ENCODE results near the gene RNFT2.

Gene RNFT2

GRCh38 chr12:116897476-116897875 lies 159.4 kb downstream of the RNFT2 start:
- no peak overlapping the region for H3K4me3 ChIP-seq (ENCODE audit: low read depth, low read length)

DNA sequence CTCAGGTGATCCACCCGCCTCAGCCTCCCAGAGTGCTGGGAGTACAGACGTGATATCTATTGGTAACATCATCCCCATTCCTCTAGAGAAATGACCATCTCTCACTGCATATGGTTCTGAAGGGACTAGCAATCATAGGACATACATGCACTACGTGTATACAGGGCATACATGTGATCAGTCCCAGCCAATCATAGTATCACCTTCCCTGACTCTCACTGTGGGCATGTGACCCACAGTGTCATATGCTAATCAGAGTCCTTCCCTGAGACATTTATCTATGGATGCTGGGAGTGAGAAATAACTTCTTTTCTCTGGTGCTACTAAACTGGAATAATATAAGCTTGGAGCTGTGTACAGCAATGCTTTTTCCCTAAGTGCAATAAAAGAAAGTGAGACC lies 160.6 kb downstream of the RNFT2 start:
- no peak overlapping the region for H3K4me3 ChIP-seq (ENCODE audit: low read depth, low read length)

GRCh38 chr12:116901612-116902011 lies 163.5 kb downstream of the RNFT2 start:
- no peak overlapping the region for H3K4me3 ChIP-seq (ENCODE audit: low read depth, low read length)

Measured in iPS-11a (cell line).